GM18870 (cell line): ENCODE data around the gene ASB2.

Source experiments
- ATAC-seq: cut with Tn5 transposase; IDR thresholded peaks from one replicate; pipeline ENCODE4 v1.9.1; 2021; ENCODE audit warnings: moderate library complexity; ENCODE audit not compliant: unreplicated experiment

Gene ASB2

DNA sequence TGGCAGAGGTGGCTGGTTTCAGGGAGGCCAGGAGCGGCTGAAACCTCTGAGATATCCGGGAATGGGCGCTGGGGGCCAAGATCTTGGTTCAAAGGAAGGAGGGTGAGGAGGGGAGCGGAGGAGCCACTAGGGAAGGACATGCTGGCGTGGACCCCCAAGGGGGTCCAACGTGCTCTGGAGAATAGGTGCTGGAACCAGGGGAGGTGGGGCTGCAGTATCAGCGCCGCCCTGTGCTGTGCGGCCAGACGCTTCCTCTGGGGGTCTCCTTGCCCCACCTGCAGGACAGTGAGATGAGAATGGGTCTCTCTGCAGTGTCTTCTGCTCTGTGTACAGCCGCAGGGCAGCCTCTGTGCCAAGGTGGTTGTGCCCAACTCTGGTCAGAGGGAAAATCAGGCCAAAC, 46.7 kb downstream of the ASB2 start:
- no peak for ATAC-seq

DNA sequence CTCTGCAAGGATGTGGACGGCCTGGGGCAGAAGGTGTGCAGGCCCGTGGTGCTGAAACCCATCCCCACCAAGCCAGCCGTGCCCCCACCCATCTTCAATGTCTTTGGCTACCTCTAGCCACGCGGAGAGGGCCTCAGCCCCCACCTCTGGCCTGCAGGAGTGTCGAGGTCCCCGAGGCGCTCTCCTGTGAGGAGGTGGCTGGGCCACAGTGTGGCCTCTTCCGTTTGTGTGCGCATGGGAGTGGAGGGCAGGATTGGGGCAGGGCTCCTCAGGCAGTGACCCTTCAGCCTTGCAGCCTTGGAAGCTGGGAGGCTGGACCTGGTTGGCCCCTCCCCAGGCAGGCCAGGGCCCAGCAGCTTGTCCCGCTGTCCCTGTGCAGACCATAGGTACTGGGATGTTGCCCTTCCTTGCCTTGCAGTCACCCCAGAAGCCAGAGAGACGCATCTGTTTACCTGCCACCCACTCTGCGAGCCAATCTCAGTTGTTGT, 47.3 kb downstream of the ASB2 start:
- no peak for ATAC-seq

DNA sequence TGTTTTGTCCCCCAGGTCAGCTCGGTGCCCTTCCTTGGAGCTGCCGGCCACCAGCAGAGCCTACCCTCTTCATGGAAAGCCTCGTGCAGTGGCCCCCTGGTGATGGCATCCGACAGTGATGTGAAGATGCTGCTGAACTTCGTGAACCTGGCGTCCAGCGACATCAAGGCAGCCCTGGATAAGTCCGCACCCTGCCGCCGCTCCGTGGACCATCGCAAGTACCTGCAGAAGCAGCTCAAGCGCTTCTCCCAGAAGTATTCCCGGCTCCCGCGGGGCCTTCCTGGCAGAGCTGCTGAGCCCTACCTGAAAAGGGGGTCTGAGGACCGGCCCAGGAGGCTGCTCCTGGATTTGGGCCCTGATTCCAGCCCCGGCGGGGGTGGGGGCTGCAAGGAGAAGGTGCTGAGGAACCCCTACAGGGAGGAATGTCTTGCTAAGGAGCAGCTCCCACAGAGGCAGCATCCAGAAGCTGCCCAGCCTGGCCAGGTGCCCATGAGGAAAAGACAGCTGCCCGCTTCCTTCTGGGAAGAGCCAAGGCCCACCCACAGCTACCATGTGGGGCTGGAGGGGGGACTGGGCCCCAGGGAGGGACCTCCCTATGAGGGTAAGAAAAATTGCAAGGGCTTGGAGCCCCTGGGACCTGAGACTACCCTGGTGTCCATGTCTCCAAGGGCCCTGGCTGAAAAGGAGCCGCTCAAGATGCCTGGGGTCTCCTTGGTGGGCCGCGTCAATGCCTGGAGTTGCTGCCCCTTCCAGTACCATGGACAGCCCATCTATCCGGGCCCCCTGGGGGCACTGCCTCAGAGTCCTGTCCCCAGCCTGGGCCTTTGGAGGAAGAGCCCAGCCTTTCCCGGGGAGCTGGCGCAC, 48.0 kb downstream of the ASB2 start:
- no peak for ATAC-seq

DNA sequence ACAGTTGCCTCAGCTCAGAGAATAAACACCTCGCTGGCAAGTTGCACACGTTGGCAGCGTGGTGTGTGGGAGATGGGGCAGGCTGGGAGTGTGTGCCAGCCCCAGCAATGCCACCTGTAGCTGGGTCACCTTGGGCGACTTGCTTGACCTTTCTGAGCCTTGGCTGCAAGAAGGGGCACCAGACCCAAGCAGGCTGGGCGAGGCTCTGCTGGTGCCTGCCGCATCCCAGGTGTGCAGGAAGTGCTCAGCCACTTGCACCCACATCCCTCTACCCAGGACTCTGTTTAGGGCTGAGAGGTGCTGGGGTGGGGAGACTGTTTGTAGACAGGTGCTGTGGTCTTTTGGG, 48.6 kb downstream of the ASB2 start:
- no peak for ATAC-seq

DNA sequence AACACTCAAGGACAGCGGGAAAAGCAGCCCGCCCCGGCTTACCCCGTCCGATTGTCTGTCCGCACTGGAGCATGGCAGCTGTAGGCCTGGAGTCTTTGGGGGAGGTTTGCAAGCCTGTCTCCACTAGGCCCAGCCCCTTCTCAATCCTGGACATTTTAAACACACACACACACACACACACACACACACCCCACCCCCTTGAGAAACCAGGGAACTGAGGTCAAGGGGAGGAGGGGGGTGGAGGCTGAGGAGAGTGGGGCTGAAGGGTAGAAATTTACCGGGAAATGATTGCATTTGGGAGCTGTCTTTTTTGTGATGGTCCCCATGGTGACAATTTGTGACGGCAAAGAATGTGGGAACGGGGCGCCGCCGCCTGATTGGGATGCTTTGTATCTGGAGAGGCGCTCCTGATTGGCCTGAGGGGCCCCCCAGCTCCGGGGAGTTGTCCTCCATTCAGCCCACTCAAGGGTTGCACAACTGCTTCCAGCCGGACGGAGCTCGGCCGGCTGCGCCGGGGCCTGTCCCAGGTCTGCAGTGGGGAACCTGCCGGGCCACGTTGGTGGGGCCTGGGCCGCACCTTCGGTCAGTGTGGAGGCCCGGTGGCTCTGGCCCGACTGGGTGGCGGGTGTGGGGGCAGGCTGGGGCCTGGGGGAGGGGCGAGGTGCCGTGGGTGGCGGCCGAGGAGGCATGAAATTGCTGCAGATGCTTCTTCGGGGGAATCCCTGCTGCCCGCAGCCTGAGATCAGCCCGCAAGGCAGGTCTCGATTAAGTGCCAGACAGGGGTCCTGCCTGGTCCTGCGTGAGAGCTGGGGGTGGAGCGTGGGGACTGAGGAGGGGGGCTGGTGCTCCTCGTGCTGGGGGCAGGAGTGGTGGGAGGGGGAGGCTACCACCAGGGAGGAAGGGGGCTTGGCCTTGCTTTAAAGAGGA, 49.2 kb downstream of the ASB2 start, which contains the start of gene FAM181A:
TSS of gene FAM181A (plus strand) at position 472 of the 927 bp plus-strand sequence. CDS start 942 bp downstream, outside the sequence.
- ATAC-seq, result no peak

DNA sequence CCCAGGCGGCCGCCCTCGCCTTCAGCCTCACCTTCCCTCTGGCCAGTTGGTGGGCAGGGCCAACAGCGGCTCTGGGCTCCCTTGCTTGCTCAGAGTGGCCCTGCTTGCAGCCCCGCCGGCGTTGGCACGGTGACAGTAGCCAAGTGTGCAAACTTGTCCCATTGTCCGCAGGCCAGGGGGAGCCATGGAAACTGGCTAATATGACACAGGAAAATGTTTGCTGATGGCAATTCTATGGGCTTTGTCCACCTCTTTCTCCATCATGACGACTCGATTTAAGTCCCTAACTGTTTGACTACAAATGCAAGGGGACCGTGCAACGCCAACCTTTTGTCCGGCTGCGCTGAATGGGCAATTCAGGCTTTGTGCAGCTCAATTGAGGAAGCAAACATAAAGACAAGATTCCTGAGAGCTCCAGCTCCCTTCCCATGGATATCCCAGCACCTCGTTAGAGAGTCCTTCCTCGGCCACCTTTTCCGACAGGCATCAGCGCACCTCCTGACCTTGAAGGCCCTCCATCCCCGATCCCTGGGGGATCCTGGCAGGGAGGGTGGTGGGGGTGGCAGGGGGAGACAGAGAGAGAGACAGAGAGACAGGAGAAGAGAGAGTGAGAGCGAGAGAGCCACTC, 50.0 kb downstream of the ASB2 start:
- ATAC-seq, result no peak

DNA sequence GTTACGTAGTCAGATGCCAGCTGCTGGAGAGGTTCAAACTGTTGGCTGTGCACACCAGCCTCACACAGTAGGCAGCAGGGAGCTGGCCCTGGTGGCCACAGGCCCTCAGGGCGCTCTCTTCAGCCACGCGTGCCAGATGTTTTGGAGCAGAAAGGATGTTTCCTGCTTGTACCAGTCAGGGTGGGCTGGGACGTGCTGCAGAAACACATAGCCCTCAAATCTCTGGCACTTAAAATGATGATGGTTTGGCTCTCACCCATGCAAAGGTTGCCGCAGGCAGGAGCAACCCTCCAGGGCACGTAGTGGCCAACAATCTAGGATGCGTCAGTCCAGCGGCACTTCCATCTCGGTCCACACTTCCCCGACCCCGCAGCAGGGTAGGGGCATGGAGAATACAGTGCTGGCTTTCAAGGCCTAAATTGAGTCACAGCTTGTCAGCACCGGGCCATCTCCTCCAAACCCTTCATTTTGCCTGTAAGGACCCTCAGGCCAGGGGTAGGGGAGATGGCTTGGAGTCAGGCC, 50.9 kb downstream of the ASB2 start:
- ATAC-seq, result no peak

DNA sequence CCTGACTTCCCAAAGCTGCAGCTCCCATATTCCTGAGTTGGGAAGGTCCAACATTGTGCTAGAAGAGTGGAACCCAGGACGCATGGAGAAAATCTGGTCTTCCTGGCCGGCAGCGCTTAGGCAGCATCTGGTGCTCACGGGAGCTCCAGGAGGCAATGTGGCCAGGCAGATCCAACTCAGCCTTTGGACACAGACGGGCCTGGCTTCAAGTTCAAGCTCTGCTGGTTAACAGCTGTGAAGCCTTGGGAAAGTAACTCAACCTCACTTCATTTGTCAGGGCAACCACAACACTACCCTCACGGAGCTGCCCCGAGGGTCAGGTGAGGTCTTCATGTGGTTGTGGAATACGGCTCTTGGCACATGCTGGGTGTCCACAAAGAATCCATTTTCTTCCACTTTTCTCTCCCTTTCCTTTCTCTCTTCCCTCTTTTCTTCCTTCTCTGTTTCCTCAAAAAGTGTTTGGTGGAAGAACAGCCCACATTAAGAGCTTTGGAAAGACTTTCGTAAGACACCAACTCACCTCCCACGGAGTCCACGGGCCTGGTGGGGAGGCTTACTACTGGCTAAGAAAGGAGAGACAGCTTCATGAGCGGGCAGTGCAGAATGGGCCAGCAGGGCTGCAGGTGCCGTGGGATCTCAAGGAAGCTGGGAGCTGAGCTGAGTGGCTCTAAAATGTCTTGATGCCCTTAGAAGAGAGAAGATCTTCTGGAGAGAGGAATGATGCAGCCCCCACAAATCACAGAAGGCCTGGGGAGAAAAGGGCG, 51.6 kb downstream of the ASB2 start:
- ATAC-seq, result no peak

DNA sequence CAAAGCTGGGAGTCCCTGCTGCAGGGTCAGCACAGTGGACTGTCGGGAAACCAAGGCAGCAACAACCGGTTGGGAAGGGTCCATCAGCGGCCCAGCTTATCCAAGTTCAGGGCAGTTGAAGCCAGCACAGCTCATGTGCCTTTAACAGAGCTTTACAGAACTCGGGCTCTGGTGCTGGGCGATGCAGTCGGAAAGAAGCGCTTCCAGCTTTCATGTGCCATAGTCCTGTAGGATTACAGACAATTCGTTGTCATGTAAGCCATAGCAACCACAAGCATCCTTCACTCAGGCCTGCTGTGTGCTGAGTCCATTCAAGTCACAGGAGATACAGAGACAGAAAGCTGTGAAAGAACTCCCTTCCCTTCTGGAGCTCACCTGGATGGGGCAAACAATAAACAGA, 52.7 kb downstream of the ASB2 start:
- no peak for ATAC-seq

DNA sequence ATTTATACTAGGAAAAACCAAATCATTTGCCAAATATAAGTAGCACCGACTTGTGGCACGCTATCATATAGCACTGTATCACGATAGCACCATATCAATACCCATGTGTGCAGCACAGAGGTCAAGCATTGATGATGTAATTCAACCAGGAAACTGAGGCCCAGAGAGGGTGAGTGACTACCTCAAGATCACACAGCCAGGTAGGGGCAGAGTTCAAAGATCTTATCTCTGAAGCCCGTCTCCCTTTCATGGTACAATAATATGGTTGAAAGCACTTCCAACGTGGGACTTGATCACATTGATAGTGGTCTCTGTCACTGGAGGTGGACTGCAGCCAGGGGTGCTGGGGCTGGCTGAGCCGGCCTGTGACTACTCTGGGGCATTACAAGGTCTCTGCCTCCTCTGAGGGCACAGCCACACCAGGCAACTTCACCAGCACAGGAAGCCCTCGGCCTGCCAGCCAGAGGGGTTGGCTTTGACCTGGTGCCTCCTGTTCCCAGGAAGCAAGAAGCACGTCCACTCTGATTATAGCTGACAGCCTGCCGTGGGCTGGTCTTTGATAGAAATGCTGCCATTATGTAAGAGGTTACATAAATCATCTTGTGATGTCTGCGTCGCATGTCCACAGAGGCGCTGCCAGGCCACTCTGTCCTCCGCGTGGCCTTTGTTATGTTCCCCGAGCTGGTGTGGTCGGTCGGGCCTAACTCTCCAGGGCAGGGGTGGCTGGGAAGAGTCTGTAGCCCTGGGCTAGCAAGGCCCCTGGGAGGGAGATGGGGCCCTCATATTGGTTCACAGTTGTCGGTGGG, 55.2 kb downstream of the ASB2 start:
- ATAC-seq, result no peak

DNA sequence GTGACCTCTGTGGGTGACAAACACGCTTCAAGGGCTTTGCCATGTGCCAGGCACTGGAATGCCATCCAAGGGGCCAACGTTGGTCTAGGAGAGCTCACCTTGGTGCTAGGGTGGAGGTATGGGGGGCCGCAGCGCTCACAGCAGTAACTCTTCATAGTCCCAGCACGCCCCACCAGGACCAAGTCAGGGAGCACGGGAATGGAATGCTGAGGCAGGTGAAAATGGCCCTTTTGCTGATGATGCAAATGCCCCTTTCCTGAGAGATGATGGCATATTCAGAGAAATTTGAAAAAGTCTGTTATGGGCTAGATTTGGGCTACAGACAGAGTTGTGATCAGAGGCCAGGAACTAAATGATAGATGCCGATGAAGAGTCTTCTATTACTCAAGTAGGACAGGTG, 59.2 kb downstream of the ASB2 start:
- no peak for ATAC-seq

DNA sequence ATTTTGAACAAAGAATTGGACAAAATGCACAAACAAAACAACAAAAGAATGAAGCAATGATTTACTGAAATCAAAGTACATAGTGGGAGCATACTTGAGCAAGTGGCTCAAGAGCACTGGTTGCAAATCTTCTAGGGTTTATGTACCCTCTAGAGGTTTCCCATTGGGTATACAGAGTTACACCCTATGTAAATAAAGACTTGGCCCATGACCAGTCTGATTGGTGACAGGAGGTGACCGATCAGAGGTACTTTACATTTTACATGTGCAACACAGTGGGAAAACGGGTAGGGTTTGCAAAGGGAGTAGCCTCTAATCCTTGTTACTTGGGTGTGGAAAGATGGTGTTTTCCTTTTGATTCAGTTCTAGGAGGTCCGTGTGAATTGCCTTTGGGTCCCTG, 59.9 kb downstream of the ASB2 start:
- ATAC-seq, result no peak

DNA sequence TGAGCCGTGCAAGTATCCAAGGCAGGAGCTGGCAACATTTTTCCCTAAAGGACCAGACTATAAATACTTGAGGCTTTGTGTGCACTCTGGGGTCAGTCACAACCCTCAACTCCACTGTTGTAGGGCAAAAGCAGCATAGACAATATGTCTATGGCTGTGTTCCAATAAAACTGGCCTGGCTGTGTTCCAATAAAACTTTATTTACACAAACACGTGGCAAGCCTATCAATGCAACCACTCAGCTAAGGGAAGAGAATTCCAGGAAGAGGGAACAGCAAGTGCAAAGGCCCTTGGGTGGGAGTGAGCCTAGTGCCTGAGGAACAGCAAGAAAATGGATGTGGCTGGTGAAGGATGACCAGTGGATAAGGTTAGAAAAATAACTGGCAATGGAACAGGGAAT, 60.6 kb downstream of the ASB2 start:
- ATAC-seq, result no peak

DNA sequence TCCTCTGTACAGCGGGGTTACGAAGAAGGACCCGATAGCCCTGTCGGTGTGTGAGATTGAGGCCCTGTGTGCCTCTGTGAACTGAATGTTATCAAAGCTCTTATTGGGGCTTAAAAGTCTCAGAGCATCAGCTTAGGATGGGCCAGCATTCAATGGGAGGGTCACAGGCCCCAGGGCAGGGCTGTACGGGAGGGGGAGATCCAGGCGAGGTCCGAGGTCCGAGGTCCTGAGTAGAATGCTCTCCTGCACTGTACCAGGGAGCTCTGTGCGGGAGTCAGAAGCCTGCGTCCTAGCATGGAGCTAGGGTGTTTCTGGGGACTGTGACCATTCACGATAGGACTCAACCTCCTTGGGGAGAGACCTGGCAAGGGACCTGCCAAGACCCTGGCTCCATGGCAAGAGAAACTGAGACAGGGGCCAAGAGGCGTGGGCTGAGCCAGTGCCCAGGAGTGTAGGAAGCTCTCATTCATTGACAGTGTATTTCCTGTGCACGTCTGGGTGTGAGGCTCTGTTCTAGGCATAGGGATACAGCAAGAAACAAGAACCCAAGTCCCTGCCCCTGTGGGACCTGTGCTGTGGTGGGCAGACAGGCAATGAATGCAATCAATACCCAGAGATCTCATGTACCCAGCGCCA, 61.2 kb downstream of the ASB2 start:
- no peak for ATAC-seq

DNA sequence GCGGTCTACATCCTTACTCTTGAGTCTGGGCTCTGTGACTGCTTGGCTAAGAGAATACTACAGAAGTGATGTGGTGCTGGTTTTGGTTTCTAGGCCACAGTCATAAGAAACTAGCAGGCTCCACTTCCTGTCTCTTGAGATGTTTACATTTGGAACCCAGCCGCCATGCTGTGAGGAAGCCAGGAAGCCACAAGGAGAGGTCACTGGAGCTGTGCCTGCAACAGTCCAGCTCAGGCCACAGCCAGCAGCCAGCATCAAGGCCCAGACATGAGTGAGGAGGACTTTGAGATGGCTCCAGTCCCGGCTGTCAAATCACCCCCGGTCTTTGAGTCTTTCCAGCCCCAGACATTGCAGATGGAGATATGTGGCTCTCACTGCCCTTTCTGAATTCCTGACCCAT, 62.1 kb downstream of the ASB2 start:
- no peak for ATAC-seq

DNA sequence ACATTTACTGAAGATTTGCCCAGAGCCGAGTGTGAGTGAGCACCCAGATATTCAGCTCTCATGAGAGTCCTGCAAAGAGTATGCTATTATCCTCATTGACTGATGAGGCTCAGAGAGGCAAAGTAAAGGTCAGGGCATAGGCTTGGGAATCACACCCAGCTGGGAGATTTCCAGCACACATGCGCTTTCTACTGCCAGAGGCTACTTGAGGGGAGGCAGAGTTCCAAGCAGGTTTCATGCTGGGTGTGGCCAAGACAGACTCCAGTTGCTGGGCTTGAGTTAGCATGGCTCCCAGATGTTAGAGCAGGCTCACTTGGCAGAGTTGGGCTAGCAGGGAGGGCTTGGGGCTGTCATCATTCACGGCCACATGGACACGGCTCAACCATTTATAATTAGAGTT, 63.6 kb downstream of the ASB2 start:
- no peak for ATAC-seq

DNA sequence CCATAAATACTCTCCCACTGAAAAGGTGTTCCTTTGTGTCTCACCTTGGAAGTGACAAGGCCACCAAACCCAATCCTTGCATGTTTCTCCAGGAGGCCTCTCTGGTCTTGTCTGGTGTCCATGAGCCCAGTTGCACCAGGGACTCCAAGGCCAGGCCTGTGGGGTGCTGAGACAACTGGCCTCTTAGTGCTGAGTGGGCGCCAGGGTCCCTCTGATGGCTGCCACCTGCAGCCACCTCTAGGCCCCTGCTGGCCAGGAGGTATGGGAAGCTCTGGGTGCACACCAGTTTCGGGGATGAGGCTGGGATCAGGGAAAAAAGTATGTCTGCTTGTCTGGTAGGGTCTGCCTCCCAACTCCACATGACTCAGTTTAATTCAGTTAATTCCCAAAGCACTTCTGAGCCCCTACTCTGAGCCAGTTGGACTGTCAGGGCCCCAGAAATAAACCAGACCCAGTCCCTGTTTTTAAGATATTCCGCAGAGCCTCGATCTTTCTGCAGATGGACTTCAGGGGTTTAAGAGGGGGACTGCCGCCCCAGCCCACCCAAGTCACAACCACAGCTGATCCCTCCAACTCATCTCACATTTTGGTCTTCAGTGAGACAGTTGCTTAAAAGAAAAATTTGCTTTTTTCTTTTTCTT, 64.3 kb downstream of the ASB2 start:
- no peak for ATAC-seq

DNA sequence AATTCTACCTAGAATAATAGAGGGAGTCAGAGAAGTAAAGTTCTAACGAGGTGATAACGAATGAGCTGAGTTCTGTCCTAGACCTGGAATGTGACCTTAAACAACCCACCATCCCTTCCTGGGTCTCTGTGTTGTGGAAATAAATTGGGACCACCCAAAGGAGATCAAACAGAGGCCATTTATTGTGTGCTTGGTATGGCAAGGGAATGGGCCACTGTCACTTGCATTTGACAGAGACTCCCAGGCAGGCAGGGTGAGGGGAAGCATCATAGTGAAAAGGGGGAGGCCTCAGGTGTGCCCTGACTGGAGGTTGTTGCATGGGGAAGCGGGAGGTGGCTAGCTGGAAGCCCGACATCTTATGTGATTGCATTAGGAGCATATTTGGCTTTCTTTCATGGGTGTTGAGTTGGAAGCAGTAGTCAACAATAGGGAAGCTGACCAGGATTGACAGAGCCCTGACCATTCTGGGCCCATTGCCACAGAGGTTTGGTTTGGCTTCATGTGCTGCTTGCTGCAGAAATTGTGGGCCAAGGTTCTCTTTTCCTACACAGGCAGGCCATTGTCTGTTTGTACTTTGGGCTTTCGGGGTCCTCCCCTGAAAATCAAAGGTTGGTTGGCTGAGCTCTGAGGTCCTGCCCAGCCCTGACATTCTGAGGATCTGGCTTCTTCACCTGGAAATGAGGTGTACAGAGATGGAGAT, 66.8 kb downstream of the ASB2 start:
- ATAC-seq, result no peak
